HG02938 (cell line): ENCODE measurements around the gene DYNLT4.
A peak's percentile ranks its signal among the peaks of the same experiment; 100 is the strongest.
"Not testable (repeated sequence)": the region's sequence is repeated elsewhere in the genome, so short reads cannot be mapped to it uniquely, and the experiment has no call there.

Source experiments
- ATAC-seq: cut with Tn5 transposase; IDR thresholded peaks from one replicate; pipeline ENCODE4 v1.9.1; 2021; ENCODE audit warnings: mild to moderate bottlenecking, moderate library complexity; ENCODE audit not compliant: unreplicated experiment

The DYNLT4 gene

DNA sequence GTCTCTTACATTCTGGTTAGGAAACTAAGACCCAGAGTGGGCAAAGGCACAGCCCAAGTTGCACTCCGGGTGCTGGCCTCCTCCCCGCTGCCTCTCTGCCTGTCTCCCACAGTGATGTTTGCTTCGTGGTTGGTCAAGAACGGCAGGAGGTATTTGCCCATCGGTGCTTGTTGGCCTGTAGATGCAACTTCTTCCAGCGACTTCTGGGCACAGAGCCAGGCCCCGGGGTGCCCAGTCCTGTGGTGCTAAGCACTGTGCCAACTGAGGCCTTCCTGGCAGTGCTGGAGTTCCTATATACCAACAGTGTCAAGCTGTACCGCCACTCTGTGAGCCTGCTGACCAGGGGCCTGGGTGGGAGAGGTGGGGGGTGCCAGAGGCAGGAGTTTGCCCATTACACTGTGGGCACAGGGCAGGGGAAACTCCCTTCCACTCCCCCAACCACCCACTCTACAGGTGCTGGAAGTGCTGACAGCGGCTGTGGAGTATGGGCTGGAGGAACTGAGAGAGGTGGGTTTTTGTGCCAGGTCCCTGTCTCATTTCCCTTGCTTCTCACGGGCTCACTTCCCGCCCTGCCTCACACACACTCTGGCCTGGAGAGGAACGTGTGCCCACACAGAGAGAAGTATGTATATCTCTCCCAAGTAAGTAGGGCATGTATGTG lies 3.1 kb upstream of the DYNLT4 start:
- ATAC-seq: no peak

DNA sequence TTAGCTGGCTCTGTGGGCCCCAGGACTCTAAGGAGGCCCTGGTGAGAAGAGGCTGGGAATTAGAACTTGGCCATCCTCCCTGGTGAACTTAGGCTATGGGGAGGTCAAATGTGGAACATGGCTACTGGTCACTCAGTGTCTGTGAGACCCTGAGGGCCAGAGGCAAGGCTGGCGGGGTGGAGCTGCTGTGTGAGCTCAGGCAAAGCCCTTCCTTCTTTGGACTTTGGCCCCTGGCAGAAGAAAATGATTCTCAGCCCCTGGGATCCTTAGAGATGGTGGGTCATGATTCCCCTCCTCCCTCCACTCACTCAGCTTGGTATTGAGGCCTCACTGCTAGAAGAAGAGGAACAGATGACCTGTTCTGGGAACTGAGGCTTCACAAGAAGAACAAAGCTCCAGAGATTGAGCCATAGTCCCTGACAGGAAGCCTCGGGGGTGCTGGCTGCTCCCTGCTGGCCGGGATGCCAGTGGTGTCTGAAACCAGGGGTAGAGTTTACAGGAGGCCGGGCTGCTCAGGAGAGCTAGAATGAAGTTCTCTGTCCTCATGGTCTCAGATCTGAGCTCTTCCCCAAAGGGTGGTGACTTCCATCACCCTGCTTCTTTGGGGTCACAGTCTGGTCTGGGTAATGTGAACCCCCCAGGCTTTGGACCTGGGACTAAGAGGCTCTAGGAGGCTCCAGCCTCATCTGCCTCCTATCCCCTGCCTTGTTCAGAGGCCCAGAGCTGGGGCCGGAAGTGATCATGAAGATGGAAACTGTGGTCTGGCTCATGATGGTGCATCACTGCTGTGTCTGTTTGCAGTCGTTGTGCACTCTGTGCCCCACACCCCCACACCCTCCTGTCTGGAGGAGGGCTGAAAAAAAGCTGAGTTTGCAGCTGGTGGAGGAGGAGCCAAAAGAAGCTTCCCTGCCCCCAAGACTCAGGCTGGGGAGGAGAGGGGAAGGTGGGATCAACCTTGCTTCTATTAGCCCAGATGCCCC lies 2.1 kb upstream of the DYNLT4 start:
- peak; percentile 34 for ATAC-seq

DNA sequence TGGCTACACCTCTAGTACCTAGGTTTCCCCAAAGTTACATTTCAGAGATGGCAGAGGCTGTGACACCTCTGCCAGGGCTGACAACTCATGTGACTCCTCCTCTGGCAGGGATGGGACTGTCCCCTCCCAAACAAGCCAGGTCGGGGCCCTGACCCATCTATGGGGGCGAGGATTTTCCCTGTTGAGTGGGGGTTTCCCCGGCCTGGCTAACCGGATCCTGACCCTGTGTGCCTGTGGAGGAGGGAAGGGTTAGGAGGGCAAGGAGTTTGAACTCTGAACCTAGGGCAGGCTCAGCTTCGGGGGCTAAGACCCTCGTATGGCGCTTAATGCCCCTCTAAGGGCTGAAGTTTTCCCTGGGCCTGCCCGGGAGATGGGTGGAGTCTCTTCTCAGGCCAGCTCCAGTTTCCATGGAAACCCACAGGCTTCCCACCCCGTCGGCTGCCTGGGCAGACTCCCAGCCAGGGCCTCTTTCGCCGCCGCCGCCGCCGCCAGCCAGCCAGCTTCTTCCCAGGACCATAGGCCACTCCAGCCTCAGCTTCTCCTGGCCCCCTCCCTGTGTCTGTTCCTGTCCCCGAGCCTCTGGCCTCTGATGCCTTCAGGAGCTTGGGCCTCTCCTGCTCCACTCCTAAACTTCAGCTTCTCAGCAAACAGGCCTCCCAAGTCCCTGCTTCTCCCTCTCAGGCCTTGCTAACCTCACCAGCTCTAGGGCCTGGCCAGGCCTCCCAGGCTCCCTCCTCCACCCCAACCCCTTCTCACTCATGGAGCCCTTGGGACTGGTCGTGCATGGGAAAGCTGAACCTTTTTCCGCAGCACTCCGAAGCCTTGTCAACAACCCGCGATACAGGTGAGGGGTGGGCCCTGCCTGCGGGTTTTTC lies 1.1 kb upstream of the DYNLT4 start, which contains the start of gene BTBD19:
Gene BTBD19, plus strand, starts transcription at position 461 of the 875 bp plus-strand sequence. Its CDS starts 298 bp downstream, at position 759.
- ATAC-seq: peak; percentile 28

DNA sequence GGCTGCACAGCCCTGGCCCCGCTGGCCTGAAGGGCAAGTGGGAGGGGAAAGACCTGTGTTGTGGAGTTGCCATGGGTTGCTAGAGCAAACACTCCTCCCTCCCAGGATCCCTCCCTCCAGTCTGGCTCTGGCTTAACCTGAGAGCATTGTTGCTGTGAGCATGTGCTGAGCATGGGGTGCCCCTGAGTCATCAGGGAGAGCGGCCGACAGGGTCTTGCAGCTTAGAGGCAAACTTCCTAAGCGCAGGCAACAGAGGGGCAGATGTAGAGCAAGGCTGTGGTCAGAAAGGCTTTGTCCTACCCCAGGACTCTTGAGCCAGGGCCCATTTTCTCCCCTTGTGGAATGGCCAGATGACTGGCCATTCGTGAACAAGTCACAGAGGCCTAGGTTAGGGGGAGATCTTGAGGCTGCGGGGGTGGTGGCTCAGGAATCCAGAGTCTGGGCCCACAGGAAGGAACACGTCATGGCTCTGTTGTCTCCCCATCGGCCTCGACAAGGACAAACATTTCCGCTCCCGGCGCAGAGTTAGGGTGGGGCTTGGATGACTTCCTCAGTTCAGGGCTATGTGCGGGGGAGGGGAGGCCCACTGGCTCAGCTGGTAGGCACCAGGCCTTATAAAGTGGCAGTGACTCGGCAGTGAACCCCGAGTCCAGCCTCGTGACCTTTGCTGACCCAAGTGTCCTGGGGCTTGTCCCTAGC lies 362 bp upstream of the DYNLT4 start:
- ATAC-seq: peak; percentile 26

DNA sequence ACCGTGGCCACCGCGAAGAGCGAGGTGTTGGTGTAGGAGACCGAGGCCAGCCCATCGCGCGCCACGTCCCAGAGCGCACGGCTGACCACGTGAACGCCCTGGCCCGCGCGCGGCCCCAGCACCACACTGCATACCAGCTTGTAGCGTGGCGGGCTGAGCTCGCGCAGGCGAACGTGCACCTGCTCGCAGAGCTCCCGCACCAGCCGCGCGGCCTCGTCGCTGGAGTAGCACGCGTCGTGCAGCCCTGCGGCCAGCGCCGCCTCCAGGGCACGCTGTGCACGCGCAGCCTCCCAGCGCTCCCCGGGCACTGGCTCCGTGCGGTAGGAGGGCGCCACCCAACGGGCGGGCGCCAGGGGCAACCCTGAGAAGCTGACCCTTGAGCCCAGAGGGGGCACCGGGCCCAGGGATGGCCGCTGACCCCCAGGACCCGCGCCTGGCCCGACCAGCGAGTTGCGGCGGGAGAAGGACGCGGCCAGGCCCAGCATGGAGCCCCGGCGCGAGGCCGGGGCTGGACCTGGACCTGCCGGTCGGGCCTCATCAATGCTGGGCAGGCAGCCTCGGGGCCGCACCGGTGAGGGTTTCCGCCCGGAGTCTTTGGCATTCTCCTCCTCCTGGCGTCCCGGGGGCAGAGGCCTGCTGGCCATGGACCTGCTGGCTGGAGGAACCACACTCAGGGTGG lies 987 bp downstream of the DYNLT4 start:
- no peak for ATAC-seq

DNA sequence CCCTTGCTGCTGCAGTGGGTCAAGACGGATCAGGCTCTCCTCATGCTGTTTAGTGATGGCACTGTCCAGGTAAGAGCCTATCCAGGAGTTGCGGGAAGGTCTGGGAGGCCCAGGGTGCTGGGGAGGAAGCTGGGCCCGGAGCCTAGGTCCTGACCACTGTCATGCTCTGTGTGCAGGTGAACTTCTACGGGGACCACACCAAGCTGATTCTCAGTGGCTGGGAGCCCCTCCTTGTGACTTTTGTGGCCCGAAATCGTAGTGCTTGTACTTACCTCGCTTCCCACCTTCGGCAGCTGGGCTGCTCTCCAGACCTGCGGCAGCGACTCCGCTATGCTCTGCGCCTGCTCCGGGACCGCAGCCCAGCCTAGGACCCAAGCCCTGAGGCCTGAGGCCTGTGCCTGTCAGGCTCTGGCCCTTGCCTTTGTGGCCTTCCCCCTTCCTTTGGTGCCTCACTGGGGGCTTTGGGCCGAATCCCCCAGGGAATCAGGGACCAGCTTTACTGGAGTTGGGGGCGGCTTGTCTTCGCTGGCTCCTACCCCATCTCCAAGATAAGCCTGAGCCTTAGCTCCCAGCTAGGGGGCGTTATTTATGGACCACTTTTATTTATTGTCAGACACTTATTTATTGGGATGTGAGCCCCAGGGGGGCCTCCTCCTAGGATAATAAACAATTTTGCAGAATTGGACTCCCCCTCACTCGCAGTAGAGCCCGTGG lies 1.7 kb downstream of the DYNLT4 start:
- ATAC-seq: no peak

DNA sequence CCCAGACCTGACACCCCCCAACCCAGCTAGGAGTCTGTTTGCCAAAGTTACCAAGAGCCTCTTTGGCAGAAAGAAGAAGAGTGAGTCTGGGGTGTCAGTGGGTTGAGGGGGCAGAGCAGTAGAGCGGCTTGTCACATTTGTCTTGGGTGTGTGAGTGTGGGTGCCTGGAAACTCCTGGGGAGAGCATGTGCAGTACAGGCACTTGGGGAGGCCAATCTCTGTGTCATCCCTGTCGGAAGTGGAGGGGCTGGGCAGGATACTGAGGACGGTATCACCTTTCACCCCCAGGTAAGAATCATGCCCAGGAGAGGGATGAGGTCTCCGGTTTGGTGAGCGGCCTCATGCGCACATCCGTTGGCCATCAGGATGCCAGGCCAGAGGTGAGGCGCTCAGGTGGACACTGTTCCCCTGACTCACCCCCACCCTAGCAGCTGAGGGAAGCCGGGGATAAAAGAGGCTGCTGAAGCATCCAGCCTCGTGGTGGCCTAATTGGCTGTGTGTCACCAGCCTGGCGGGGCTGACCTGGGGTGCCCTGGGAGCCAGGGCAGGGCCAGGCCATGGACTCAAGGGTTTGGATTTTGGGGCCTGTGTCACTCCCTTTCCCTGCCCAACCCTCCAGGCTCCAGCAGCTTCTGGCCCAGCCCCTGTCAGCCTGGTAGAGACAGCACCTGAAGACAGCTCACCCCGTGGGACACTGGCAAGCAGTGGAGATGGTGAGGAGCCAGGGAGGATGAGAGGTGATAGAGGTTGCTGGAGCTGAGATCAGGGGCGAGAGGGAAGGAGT lies 3.6 kb downstream of the DYNLT4 start:
- no peak for ATAC-seq

DNA sequence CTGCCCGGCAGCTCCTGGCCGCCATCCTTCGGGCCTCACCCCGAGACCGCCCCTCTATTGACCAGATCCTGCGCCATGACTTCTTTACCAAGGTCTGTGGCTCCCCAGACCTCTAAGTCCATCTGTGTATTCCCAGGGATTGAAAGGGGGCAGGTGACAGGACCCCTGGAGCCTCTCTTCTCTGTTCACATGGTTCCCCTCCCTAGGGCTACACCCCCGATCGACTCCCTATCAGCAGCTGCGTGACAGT lies 4.2 kb downstream of the DYNLT4 start:
- ATAC-seq: no peak

DNA sequence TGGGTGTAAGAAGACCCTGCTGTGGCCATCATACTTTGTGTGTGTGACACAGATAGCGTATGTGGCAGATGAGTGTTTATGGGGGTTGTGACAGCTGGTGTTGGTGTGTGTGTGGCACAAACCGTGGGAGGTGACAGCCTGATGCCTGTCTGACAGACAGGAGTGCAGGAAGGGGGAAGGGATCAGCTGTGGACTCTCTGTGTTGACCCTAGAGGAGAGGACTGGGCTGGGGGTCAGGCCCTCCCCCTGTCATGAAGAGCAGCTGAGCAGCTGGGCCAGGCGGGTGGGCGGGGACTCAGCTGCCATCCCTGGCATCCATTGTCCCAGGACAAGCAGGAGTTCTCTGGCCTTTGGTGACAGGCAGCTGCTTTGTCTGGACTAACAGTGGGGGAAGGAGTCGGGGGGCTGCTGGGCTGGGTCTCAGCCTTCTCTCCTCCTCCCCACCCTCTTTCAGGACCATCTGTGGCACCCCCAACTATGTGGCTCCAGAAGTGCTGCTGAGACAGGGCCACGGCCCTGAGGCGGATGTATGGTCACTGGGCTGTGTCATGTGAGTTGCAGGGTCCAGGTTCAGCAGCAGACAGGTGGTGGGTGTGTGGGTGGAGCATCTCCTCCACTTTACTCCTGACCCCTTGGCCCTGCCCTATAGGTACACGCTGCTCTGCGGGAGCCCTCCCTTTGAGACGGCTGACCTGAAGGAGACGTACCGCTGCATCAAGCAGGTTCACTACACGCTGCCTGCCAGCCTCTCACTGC lies 4.7 kb downstream of the DYNLT4 start:
- no peak for ATAC-seq

DNA sequence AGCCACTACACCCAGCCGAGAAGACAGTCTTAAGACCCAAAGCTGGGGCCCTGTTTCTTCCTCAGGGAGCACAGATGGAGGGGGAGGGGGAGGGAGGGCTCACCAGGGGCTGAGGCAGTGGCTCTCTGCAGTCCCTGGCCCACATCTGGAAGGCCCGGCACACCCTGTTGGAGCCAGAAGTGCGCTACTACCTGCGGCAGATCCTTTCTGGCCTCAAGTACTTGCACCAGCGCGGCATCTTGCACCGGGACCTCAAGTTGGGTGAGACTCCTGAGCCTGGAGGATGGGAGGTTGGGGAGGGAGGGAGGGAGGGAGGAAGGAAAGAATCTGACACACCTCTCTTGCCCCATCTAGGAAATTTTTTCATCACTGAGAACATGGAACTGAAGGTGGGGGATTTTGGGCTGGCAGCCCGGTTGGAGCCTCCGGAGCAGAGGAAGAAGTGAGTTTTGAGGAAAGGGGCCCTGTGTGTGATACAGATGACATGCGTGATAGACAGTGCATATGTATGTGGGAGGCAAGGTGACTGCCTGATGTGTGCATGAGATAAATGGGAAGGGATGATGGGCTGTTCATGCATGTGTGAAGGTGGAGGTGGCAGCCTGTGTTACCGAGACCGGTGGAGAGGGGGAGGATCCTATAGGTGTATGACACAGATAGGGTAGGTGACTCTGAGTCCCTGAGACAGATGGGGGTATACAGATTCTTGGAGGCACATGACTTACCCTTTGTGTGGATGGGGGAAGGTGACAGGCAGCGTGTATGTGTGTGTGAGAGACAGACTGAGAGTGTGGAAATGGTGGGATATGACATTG lies 5.5 kb downstream of the DYNLT4 start:
- no peak for ATAC-seq

DNA sequence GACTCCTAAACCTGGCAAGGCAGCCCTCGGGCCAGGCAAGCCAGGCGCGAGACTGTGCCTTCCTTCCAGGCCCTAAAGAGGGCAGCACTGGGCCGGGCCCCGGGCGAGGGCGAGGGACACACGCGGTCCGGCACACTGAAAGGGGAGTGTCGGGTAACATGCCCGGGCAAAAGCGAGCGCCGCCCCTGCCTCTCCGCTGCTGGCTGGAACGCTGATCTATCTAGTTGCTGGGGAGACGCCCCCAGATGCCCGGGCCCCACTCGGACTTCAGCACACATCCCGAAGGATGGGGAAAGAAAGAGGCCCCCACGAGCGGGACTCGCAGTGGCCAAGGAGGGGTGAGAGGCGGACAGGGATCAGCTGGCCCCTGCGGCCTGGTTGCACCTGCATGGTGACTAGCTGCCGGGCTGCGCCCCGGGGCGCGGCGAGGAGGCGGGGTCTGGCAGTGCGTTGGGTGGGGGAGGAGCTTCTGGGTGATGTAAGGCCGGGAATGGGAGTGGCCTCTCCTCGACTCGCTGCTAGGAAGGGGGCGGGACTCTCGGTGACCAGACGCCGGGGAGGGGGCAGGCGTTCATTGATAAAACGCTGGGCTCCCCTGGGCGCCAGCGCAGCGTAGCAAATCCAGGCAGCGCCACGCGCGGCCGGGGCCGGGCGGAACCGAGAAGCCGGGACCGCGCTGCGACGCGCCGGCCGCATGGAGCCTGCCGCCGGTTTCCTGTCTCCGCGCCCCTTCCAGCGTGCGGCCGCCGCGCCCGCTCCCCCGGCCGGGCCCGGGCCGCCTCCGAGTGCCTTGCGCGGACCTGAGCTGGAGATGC lies 7.2 kb downstream of the DYNLT4 start, which contains the start of gene PLK3:
Gene PLK3, plus strand, starts transcription at position 608 of the 815 bp plus-strand sequence. Its CDS starts 87 bp downstream, at position 695.
- ATAC-seq: peak; percentile 78

DNA sequence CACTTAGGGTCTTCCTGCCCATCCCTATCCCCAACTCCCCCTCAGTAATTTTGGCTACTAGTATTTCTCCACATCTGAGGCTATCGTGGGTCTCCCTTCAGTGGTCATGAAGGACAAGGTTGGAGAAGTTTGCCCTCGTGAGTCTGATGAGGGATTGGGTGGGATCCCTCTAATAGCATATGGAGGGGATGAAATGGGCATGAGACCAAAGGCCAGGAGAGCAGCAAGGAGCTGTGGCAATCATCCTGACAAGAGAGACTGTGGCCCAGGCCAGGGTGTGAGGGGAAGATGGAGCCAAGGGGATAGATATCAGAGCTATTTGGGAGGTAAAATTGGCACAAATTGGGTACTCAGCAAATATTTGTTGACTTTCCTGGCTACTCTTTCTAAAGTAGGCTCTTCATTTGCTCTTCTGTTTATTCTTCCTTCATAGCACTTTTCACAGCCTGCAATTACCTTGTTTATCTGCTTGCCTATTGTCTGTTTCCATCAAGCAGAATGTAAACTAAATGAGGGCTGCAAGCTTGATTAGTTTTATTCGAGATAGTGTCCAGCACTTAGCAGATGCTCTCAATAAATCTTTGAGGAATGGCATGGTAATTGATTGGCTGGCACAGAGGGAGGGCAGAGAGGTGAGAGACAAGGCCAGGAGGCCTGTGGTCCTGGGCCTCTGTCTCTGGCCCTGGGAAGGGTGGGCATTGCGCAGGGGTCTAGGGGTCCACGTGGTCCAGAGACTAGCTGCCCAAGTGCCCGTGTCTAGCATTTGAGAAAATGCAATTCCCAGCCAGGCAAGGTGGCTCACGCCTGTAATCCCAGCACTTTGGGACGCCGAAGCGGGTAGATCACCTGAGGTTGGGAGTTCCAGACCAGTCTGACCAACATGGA lies 8.4 kb downstream of the DYNLT4 start:
- no peak for ATAC-seq

DNA sequence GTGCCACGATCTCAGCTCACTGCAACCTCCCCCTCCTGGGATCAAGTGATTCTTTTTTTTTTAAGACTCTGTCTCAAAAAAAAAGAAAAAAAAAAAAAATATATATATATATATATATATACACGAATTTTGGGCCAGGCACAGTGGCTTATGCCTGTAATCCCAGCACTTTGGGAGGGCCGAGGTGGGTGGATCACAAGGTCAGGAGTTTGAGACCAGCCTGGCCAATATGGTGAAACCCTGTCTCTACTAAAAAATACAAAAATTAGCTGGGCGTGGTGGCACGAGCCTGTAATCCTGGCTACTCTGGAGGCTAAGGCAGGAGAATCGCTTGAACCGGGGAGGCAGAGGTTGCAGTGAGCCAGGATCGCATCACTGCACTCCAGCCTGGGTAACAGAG lies 9.3 kb downstream of the DYNLT4 start:
- ATAC-seq: not testable (repeated sequence)

DNA sequence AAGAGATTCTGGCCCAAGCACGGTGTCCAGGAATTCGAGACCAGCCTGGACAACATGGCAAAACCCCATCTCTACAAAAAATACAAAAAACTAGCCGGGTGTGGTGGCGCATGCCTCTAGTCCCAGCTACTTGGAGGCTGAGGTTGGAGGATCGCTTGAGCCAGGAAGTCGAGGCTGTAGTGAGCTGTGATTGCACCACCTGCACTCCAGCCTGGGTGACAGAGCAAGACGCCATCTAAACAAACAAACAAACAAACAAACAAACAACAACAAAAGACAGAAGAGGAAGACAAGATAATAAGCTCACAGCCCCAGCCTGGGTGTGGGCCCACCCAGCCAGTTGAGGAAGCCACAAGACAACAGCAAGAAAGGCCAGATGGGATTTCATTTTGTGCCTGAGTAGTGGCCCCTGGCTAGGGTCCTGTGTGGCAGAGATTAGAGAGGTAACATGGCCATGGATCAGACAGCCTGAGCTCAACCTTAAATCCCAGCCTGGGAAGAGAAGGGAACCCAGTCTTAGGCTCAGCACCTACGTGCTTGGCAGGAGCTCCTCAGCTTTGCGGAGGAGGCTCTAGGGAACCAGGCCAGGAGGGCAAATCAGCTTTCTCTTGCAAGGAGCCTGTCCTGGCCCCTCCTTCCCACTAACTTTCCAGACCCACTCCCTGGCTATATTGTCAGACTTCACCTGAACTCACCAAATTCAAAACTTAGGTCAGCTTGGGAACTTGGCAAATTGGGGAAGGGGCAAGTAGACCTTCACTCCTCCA lies 14.2 kb downstream of the DYNLT4 start:
- no peak for ATAC-seq
